HEK293 (cell line): ENCODE measurements around the gene SLC38A6.

Experiments used
- CTCF ChIA-PET: fragments of 350-600 bp; formaldehyde crosslinking; extraction: SDS; loops from one replicate; lab custom pipeline; 2021; ENCODE audit warnings: antibody characterized with exemption; lab: Yijun Ruan, JAX
- POLR2A ChIA-PET: fragments of 300-600 bp; formaldehyde crosslinking; extraction: SDS; loops from one replicate; lab custom pipeline; 2020; ENCODE audit warnings: antibody characterized with exemption, inconsistent platforms; lab: Yijun Ruan, JAX
- H3K27ac ChIP-seq: fragments of 200-500 bp; sonication (Bioruptor generic); 2 replicates; pipeline ENCODE4 v1.5.1; 2014; ENCODE audit warnings: low read depth, low read length, control low read depth, inconsistent platforms; ENCODE audit errors: extremely low read depth
- H3K36me3 ChIP-seq, 2 experiments: fragments of 200-500 bp in 1 of 2; sonication (Bioruptor generic) in 1 of 2; 1 replicate in 1 of 2; 2 replicates in 1 of 2; pipeline ENCODE4 v1.5.1; 2014 to 2017; ENCODE audit warnings: inconsistent platforms in 2 of 2, low read length in 2 of 2; ENCODE audit not compliant: control insufficient read depth in 2 of 2, insufficient read depth in 1 of 2
- H3K4me1 ChIP-seq: fragments of 200-500 bp; sonication (Bioruptor generic); 2 replicates; pipeline ENCODE4 v1.5.1; 2014; ENCODE audit warnings: mild to moderate bottlenecking, low read length, inconsistent platforms; ENCODE audit not compliant: control insufficient read depth, insufficient read depth
- H3K4me3 ChIP-seq: 2 replicates; pipeline ENCODE4 v1.5.1; 2011; ENCODE audit warnings: low read depth, mild to moderate bottlenecking, control low read depth, low read length, moderate library complexity
- H3K9me3 ChIP-seq: fragments of 200-500 bp; sonication (Bioruptor generic); 2 replicates; pipeline ENCODE4 v1.5.1; 2014; ENCODE audit warnings: low read depth, low read length, inconsistent platforms; ENCODE audit not compliant: control insufficient read depth, insufficient read depth
- BCL6B ChIP-seq: fragments of 450-650 bp; formaldehyde crosslinking; IDR thresholded peaks from 2 replicates; pipeline ENCODE4 v1.5.1; 2017; ENCODE audit warnings: missing biosample characterization, missing genetic modification characterization
- PRDM4 ChIP-seq: fragments of 450-650 bp; formaldehyde crosslinking; IDR thresholded peaks from 2 replicates; pipeline ENCODE4 v1.5.1; 2017; ENCODE audit warnings: missing biosample characterization, missing genetic modification characterization
- WT1 ChIP-seq: fragments of 450-650 bp; formaldehyde crosslinking; IDR thresholded peaks from 2 replicates; pipeline ENCODE4 v1.5.1; 2016; ENCODE audit warnings: missing biosample characterization, missing genetic modification characterization
- YY2 ChIP-seq: fragments of 450-650 bp; formaldehyde crosslinking; IDR thresholded peaks from 2 replicates; pipeline ENCODE4 v1.5.1; 2016; ENCODE audit warnings: missing biosample characterization, missing genetic modification characterization
- ZBTB7A ChIP-seq: fragments of 450-650 bp; formaldehyde crosslinking; IDR thresholded peaks from 2 replicates; pipeline ENCODE4 v1.5.1; 2016; ENCODE audit warnings: low read depth, missing biosample characterization, missing genetic modification characterization
- ZNF112 ChIP-seq: fragments of 450-650 bp; formaldehyde crosslinking; IDR thresholded peaks from 2 replicates; pipeline ENCODE4 v1.5.0; 2017; ENCODE audit warnings: missing biosample characterization, missing genetic modification characterization
- ZNF19 ChIP-seq: fragments of 450-650 bp; formaldehyde crosslinking; IDR thresholded peaks from 2 replicates; pipeline ENCODE4; 2016; ENCODE audit warnings: missing biosample characterization, missing genetic modification characterization, low read depth
- ZNF211 ChIP-seq: fragments of 450-650 bp; formaldehyde crosslinking; IDR thresholded peaks from 2 replicates; pipeline ENCODE4 v1.5.1; 2016; ENCODE audit warnings: low read depth, missing biosample characterization, missing genetic modification characterization
- ZNF221 ChIP-seq: fragments of 450-650 bp; formaldehyde crosslinking; IDR thresholded peaks from 2 replicates; pipeline ENCODE4 v1.5.1; 2017; ENCODE audit warnings: missing biosample characterization, missing genetic modification characterization, borderline replicate concordance
- ZNF280C ChIP-seq: fragments of 450-650 bp; formaldehyde crosslinking; IDR thresholded peaks from 2 replicates; pipeline ENCODE4 v1.5.1; 2016; ENCODE audit warnings: missing biosample characterization, missing genetic modification characterization
- ZNF302 ChIP-seq: fragments of 450-650 bp; formaldehyde crosslinking; IDR thresholded peaks from 2 replicates; pipeline ENCODE4 v1.5.1; 2016; ENCODE audit warnings: missing biosample characterization, missing genetic modification characterization, low read depth
- ZNF394 ChIP-seq: fragments of 450-650 bp; formaldehyde crosslinking; IDR thresholded peaks from 2 replicates; pipeline ENCODE4 v1.5.1; 2016; ENCODE audit warnings: missing biosample characterization, missing genetic modification characterization, mild to moderate bottlenecking, moderate library complexity, borderline replicate concordance
- ZNF433 ChIP-seq: fragments of 450-650 bp; formaldehyde crosslinking; IDR thresholded peaks from 2 replicates; pipeline ENCODE4 v1.5.1; 2016; ENCODE audit warnings: missing biosample characterization, missing genetic modification characterization, low read depth
- ZNF558 ChIP-seq: fragments of 450-650 bp; formaldehyde crosslinking; IDR thresholded peaks from 2 replicates; pipeline ENCODE4 v1.5.1; 2016; ENCODE audit warnings: missing biosample characterization, missing genetic modification characterization
- ZNF561 ChIP-seq: fragments of 450-650 bp; IDR thresholded peaks from 2 replicates; pipeline ENCODE4 v1.5.1; 2018; ENCODE audit warnings: missing biosample characterization, missing genetic modification characterization, borderline replicate concordance
- ZNF629 ChIP-seq: fragments of 450-650 bp; formaldehyde crosslinking; IDR thresholded peaks from 2 replicates; pipeline ENCODE4 v1.5.1; 2017; ENCODE audit warnings: missing biosample characterization, missing genetic modification characterization
- ZNF639 ChIP-seq: fragments of 450-650 bp; formaldehyde crosslinking; IDR thresholded peaks from 2 replicates; pipeline ENCODE4 v1.5.1; 2016; ENCODE audit warnings: missing biosample characterization, missing genetic modification characterization
- ZNF658 ChIP-seq: fragments of 450-650 bp; formaldehyde crosslinking; IDR thresholded peaks from 2 replicates; pipeline ENCODE4; 2016; ENCODE audit warnings: missing biosample characterization, missing genetic modification characterization
- ZNF777 ChIP-seq: fragments of 450-650 bp; formaldehyde crosslinking; IDR thresholded peaks from 2 replicates; pipeline ENCODE4 v1.5.1; 2017; ENCODE audit warnings: missing biosample characterization, missing genetic modification characterization, borderline replicate concordance
- ZNF837 ChIP-seq: fragments of 450-650 bp; formaldehyde crosslinking; IDR thresholded peaks from 2 replicates; pipeline ENCODE4 v1.5.1; 2016; ENCODE audit warnings: missing biosample characterization, missing genetic modification characterization
- TF ChIP-seq, protein P1 (sequence below): fragments of 450-650 bp; formaldehyde crosslinking; IDR thresholded peaks from 2 replicates; pipeline ENCODE4 v1.5.1; 2016; ENCODE audit warnings: missing biosample characterization, missing genetic modification characterization

The SLC38A6 gene

DNA sequence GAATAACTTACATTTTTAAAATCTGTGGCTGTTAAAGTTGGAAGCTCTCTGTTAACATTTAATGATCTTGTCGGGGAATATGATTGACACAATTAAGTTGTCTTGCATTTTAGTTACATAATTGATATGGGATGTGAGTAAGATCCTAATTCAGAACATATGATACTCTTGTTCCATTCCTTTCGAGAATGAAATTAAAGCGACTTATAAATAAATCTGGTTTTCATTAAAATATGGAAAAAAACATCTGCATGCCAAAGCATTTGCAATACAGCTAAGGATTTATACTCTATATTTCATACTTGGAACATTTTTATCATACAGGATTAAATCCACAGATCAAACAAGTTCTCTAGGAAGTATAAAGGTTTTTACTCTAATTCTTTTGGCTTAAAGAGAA is 52.0 kb downstream of the SLC38A6 start:
- H3K4me3 ChIP-seq = no peak overlapping the region
- CTCF ChIA-PET = interaction anchor here (0.5 to 0.7 kb wide), 2 partner anchors 32 to 324 kb away, joined by 3 read pairs; no protein-coding TSS in a partner anchor
- POLR2A ChIA-PET = no interaction called here
- no peak overlapping the region for H3K27ac ChIP-seq
- no peaks in the 10 kb centered on the region for H3K9me3 ChIP-seq
- TF ChIP-seq ZBTB7A (tag by site-specific recombination) (no peak), ZNF639 (tag by site-specific recombination) (no peak), PRDM4 (tag by site-specific recombination) (no peak), ZNF19 (tag by site-specific recombination) (no peak), ZNF433 (tag by site-specific recombination) (no peak), ZNF837 (tag by site-specific recombination) (no peak), ZNF211 (tag by site-specific recombination) (no peak), ZNF629 (tag by site-specific recombination) (no peak), ZNF302 (tag by site-specific recombination) (no peak), ZNF112 (tag by site-specific recombination) (no peak), BCL6B (tag by site-specific recombination) (no peak), ZNF221 (no peak), ZNF777 (no peak)
- TF ChIP-seq, all 188 proteins: peak for 0
- H3K36me3 ChIP-seq = no peaks in the 10 kb centered on the region
- H3K4me1 ChIP-seq = no peaks in the 10 kb centered on the region

GRCh38 chr14:61033855-61034254 is 52.8 kb downstream of the SLC38A6 start:
- no peaks in the 10 kb centered on the region for H3K9me3 ChIP-seq
- H3K4me3 ChIP-seq = no peak overlapping the region
- H3K36me3 ChIP-seq = no peaks in the 10 kb centered on the region
- no peaks in the 10 kb centered on the region for H3K4me1 ChIP-seq
- ChIA-PET CTCF (interaction anchor here (2.4 kb wide), 1 partner anchor 8 kb away, joined by 6 read pairs; no protein-coding TSS in a partner anchor), POLR2A (no interaction called here)
- H3K27ac ChIP-seq = no peak overlapping the region
- TF ChIP-seq ZNF561 (no peak), ZNF394 (tag by site-specific recombination) (no peak), ZNF558 (tag by site-specific recombination) (no peak), ZNF658 (tag by site-specific recombination) (no peak), WT1 (no peak), YY2 (no peak), ZNF280C (tag by site-specific recombination) (no peak)
- TF ChIP-seq, protein P1, sequence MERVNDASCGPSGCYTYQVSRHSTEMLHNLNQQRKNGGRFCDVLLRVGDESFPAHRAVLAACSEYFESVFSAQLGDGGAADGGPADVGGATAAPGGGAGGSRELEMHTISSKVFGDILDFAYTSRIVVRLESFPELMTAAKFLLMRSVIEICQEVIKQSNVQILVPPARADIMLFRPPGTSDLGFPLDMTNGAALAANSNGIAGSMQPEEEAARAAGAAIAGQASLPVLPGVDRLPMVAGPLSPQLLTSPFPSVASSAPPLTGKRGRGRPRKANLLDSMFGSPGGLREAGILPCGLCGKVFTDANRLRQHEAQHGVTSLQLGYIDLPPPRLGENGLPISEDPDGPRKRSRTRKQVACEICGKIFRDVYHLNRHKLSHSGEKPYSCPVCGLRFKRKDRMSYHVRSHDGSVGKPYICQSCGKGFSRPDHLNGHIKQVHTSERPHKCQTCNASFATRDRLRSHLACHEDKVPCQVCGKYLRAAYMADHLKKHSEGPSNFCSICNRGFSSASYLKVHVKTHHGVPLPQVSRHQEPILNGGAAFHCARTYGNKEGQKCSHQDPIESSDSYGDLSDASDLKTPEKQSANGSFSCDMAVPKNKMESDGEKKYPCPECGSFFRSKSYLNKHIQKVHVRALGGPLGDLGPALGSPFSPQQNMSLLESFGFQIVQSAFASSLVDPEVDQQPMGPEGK (tag by site-specific recombination) = no peak
